GM21367 (cell line): ENCODE results near the gene CCDC138.

Source experiments
- ATAC-seq: cut with Tn5 transposase; IDR thresholded peaks from one replicate; pipeline ENCODE4 v1.9.1; 2021; ENCODE audit not compliant: unreplicated experiment

Gene CCDC138

DNA sequence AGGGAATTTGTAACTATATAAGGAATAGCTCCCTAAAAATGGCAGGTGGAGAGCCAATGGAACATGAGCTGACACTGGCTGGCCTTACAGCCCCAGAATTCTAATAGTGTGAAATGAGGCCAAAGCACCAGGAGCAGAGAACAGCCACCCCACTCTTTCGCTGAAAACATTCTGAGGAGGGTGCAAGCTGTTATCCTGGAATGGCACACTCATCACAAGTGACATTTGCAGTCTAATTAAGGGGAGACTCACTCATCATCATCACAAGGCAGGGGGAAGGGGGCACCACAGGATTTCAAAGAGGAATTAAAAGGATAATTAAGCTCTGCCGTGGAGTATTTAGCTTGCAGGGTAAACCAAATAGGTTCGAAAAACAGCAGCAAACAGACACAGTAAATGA is 108.2 kb downstream of the CCDC138 start:
- no peak for ATAC-seq

- no peak for ATAC-seq
Measured at GRCh38 chr2:108895188-108895587, 108.6 kb downstream of the CCDC138 start.

GRCh38 chr2:108896741-108897140 is 110.2 kb downstream of the CCDC138 start:
- ATAC-seq, result no peak

- no peak for ATAC-seq
Measured at GRCh38 chr2:108898315-108899082, 111.9 kb downstream of the CCDC138 start.

DNA sequence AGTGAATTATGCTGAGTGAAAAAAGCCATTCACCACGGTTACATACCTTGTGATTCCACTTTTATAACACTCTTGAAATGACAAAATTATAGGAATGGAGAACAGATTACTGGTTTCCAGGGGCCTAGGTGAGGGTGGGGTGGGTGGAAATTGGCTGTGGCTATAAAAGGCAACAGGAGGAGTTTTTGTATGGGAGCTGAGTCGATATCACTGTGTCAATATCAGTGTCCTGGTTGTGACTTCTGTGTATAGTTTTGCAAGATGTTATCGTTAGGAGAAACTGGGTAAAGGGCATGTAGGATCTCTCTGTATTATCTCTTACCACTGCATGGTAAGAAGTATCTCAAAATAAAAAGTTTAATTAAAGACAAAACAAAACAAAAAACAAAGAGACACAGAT is 118.1 kb downstream of the CCDC138 start:
- ATAC-seq, result no peak

DNA sequence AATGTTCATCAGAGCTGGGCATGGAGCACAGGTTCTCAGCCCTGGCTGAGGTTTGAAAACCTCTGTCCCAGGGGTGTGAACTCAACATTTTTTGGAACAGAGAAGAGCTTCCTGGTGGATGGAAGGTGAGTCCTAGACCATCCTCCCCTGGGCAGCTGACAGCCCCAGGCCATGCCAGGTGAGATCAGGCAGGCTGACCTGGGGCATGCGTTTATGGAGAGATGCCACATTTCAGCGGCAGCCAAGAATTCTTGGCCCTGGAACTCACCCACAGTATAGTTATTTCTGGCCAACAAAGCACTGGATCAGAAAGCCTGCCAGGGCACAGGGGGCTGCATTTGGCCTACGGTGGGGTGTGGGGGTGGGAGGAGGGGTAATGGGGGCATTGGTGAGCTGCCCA is 118.6 kb downstream of the CCDC138 start:
- ATAC-seq, result no peak

- ATAC-seq, result no peak
Measured at GRCh38 chr2:108905906-108906305, 119.3 kb downstream of the CCDC138 start.

DNA sequence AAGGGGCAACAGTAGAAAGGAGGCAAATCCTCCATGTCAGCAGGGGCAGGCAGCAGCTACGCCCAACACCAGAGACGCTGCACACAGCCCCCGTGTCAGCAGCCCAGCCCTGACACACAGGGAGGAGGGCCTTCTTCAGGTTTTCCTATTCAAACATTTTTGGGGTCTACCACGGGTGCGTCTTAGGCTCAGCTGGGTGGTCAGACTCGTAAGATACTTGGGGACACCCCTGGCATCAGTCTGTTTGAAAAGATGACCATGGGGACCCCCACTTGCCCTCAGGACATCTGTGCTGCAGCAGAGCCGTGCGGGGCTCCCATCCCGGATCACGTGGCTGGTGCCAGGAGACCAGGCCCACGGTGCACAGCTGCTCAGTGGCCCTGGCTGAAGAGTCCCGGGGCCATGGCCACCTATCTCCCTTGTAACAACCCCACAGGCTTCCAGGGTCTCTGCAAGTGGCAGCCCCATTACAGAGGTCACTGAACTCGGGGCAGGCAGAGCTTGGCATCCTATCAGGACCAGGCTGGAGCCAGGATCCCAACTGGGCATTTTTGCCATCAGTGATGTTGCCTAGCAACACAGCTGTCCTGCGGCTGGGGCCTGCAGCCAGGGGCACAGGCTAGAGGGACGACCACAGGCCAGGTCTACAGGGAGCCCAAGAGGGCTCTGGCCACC is 120.0 kb downstream of the CCDC138 start:
- ATAC-seq, result no peak

DNA sequence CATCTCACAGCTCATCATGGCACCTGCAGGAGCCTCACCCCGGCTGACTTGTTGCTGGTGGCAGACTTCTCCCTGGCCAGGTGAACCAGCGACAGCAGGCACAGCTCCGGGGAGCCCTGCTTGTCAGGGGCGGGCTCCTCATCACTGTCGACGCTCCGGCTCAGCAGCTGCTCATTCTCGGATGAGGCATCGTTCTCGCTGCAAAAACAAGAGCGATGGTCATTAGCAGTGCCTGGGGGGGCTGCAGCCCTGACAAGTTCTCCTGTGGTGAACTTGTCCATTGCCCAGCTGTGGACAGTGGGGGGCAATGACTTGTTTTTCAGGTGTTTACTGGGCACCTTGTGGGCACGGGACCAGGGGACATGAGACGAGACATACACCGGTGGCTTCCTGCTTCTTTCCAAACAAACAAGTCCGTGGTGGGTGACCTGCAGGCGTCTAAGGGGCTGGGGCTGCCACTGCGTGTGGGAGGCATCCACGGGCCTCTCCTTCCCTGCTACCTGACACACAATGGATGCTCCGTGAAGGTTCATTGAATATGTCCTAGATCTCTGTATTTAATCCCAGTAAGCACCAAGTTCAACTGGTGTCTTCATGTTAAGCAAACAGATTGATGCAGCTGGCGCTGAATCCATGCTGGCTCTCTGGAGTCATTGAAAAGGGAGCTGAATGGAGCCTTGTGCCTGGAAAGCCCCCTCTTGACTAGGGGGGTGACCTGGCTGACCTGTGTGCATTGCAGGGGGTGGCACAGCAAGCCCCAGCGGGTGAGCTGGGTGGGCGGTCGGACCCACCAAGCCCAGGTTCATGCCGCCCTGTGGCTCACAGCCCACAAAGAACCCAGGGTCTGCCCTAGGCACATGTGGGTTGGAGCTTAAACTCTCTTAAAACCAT is 121.5 kb downstream of the CCDC138 start:
- no peak for ATAC-seq

DNA sequence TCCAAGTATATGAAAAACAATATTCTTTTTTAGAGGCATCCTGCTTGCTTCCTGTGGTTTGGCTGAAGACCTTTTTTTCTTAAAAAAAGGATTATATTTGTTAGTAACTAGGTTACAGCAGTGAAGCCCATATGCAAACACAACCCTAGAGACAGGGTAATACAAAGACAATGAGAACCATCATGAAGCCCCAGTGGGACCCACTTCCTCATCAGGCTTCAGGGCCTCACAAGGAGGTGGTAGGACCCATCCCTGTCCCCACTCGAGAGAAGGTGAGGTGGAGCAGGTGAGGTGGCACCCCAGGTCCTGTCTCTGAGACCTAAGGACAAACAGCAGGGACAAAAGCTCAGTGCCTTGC is 122.1 kb downstream of the CCDC138 start:
- ATAC-seq, result no peak

DNA sequence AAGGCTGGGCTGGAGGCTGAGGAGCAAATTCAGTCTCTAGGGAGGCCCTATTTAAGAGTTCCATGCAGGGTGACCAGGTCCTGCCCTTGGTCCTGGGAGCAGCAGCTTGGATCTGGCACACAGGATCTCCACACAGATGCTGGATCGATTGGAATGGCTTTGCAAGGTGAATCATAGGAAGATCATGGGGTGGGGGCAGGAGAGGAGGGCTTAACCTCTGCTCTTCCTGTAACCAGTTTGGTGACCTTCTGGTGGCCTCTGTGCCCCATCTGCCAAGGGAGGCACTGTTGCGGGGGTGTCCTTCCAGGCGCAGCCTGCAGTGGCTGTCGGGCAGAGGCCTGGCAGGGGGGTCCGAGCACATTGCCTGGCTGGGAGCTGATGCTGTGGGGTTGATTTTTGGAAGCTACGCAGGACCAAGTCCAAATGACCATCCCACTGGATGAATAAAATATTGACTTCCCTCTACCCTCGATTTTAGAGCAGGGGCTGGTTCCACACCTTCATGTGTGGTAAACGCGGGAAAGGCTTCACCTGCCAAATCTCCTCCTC is 122.8 kb downstream of the CCDC138 start:
- no peak for ATAC-seq

DNA sequence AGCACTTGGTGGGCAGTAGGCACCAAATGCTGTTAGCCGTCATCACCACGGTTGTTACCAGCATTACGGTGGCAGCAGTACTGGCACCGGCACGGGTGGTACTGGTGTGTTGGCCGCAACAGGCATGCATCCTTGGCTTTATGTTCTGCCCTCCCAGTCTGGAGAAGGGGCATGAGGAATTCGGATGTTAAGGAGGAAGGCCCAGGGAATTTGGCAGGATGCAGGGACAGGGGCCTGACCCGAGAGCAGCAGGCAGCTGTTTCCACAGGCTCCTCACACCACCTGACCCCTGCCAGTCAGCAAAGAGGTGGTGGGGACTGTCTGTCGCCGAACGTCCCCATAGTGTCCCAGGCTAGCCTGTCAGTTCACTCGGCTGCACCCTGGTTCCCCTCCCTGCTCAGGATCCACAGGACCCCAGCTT is 123.5 kb downstream of the CCDC138 start:
- no peak for ATAC-seq

DNA sequence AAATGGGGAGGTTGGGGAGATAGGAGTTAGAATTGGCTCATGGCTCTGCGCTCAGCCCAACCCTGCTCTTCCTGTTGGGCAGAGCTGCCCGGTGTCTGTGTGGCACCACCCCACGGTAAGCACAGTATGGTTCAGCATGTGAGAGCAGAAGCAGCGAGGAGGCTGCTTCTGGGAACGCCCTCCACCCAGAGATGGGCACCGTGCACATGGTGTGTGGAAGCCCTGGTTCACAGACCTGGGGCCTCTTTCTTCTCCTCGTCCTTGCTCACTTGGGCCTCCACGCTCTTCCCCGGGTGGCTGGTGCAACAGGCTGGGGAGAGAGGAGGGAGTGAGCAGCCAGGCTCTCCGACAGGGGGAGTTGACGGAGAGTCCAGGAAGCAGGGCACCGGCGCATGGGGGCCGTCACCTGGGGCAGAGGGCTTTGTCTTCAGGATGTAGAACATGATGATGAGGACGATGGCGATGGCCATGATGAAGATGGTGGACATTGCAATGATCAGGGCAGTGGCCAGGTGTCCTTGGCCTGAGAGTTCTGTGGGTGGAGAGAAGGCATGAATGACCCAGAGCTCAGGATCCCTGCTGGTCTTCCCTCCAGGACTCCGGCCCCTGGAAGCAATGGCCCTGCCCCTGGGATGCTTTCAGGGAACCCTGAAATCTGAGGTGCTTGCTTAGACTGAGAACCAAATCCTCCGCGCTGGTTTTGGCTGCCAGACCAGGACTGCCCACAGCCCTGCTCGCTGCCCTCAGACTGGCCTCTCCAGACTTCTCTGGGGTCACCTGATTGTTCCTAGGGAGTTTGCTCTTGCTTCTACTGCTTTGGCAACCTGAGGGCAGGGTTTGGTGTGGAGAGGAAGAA is 124.2 kb downstream of the CCDC138 start:
- no peak for ATAC-seq

- no peak for ATAC-seq
Measured at GRCh38 chr2:108911401-108911800, 124.8 kb downstream of the CCDC138 start.

DNA sequence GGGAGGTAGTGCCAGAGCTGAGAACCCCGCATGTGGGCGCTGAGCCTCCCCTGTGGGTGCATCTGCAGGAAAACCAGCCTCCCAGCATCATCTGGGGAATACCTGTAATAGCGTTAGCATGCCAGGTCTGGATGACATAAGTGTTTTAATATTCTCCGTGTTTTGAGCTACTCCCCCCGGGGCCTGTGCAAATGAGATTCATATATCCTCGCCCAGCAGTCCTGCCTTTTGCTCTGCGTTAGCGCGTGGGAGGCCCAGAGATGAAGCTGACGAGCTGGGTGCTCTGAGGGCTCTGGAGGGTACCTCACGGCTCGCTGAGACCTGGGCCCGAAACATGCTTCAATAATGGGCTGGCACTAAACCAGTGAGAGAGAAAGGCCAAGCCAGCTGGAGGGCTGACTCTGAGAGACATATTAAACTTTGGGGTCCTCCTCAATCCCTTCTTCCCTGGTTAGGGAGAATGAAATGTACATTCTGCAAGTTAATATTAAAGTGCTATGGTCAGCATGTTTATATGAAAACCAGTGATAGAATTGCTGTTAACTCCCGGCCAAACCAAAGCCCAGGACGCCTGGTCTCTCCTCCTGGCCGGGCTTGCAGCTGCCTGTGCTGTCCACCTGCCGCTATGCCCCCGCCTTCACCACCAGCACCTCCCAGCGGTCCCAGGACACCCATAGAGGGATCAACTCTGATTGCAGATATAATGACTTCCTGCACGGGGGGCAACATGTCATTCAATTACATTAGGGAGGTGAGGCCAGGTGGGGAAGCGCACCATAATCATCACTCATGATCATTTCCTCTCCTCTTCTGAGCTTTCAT is 125.4 kb downstream of the CCDC138 start:
- ATAC-seq, result no peak

GRCh38 chr2:108912629-108912902 is 126.0 kb downstream of the CCDC138 start:
- ATAC-seq, result no peak

DNA sequence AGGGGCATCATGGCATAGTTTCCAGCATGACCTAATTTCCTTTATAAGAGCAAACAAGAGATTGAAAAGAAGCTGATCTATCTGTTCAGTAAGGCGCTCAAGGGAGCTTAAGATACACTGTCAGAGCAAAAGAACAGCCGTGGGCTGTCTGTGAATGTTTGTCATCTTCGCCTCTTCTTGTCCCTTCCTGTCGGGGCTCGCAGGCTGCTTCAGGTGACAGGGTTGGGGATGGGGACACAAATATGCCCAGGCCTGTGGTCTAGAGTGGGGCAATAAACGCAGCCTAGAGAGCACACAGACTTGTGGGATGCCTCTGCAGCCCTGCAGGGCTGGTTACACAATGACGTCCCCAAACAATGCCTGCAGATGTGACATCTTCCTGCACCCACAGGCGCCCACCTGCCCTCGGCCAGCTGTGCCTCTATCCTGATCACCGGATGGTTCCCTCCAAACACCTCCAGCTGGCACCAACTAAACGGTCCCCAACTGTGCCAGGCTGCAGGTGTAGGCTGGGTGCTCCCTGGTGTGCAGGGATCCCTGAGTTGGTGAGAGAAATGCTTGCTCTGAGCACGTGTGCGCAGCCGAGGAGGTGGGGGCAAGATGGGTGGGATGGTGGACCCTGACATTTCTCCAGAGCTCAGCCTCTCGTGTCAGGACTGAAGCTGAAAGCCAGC is 129.7 kb downstream of the CCDC138 start:
- ATAC-seq, result no peak

DNA sequence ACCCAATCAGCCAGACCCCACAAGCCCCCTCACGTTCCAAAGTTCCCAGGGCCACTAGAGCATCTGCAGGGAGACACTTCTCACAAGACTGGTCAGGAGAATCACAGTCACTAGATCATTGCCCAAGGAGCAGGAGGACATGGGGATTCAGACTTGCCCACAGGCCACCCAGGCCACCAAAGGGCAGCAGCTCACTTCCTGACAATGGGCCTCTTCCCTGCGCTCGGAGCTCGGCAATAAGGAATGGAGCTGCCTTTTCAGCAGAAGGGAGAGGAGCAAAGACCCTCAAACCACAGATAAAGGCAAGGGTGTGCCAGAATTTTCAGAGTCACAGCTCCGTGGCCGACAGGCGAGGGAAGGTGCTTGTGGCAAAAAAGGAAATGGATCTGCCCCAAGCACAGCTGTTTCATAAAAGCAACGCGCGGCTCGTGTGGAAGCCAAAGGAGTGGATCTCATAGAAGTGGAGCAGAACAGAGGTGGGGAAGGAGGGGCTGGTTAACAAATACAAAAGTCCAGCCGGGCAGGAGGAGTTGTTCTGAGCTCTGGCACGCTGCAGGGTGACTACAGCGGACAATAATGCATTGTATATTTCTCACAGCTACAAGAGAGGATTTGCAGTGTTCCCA is 130.3 kb downstream of the CCDC138 start:
- no peak for ATAC-seq

DNA sequence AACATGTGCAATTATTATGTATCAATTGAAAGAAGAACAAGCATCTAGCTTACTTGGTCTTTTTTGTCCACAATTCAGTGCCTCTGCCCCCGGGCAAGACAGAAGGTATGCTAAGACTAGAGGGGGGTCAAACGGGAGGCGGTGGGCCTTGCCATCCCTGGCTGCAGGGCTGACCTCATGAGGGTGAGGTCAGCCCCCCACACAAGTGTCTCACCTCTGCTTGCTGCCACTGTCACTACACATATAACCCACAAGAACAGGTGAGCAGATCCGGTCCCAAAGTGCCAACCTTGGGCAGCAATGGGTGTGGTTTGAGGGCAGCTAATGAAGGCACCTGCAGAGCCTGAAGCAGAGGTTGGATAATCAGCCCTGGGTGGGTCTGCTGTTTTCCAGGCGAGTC is 131.0 kb downstream of the CCDC138 start:
- no peak for ATAC-seq
